KOPT-K1 (cell line): ENCODE results near the gene GTPBP6.
"Not testable (repeated sequence)": the region's sequence is repeated elsewhere in the genome, so short reads cannot be mapped to it uniquely, and the experiment has no call there.

Experiments used
- H3K27ac ChIP-seq: fragments of 200-600 bp; sonication (generic); 2 replicates; pipeline ENCODE4 v1.5.1; 2016; ENCODE audit warnings: antibody characterized with exemption, mild to moderate bottlenecking, low read depth, low read length; ENCODE audit not compliant: poor library complexity, severe bottlenecking
- H3K36me3 ChIP-seq: fragments of 200-600 bp; sonication (generic); 2 replicates; pipeline ENCODE4 v1.5.1; 2017; ENCODE audit warnings: antibody characterized with exemption, mild to moderate bottlenecking, low read length, moderate library complexity; ENCODE audit not compliant: insufficient read depth
- H3K9me3 ChIP-seq: fragments of 200-600 bp; sonication (generic); 2 replicates; pipeline ENCODE4 v1.5.1; 2017; ENCODE audit warnings: antibody characterized with exemption, low read length, mild to moderate bottlenecking; ENCODE audit not compliant: insufficient read depth, poor library complexity, severe bottlenecking

GTPBP6 gene

GRCh38 chrX:355329-356050 is 36.9 kb upstream of the GTPBP6 start:
- H3K27ac ChIP-seq: peak overlapping the region; percentile 94
- peaks cover 72% of the 10 kb centered on the region for H3K36me3 ChIP-seq
- H3K9me3 ChIP-seq: peaks cover 18% of the 10 kb centered on the region

- H3K27ac ChIP-seq: peak overlapping the region; percentile 94
- peaks cover 2% of the 10 kb centered on the region for H3K9me3 ChIP-seq
- peaks cover 72% of the 10 kb centered on the region for H3K36me3 ChIP-seq
Observed at GRCh38 chrX:353566-354535, 35.3 kb upstream of the GTPBP6 start.

- H3K9me3 ChIP-seq: peaks cover 3% of the 10 kb centered on the region
- peaks cover 74% of the 10 kb centered on the region for H3K36me3 ChIP-seq
- no peak overlapping the region for H3K27ac ChIP-seq
Observed at GRCh38 chrX:352582-353314, 34.2 kb upstream of the GTPBP6 start.

GRCh38 chrX:352181-352580 is 33.6 kb upstream of the GTPBP6 start:
- Histone ChIP-seq H3K9me3 (peaks cover 8% of the 10 kb centered on the region), H3K27ac (no peak overlapping the region), H3K36me3 (peaks cover 80% of the 10 kb centered on the region)

- H3K9me3 ChIP-seq: peaks cover 13% of the 10 kb centered on the region
- H3K27ac ChIP-seq: no peak overlapping the region
- H3K36me3 ChIP-seq: peaks cover 85% of the 10 kb centered on the region
Observed at GRCh38 chrX:351736-352135, 33.1 kb upstream of the GTPBP6 start.

- H3K9me3 ChIP-seq: peaks cover 17% of the 10 kb centered on the region
- H3K36me3 ChIP-seq: peaks cover 89% of the 10 kb centered on the region
- H3K27ac ChIP-seq: not testable (repeated sequence)
Observed at GRCh38 chrX:351324-351641, 32.7 kb upstream of the GTPBP6 start.

- H3K36me3 ChIP-seq: peaks cover 89% of the 10 kb centered on the region
- H3K9me3 ChIP-seq: peaks cover 20% of the 10 kb centered on the region
- H3K27ac ChIP-seq: no peak overlapping the region
Observed at GRCh38 chrX:350534-351323, 32.1 kb upstream of the GTPBP6 start.

- Histone ChIP-seq H3K36me3 (peaks cover 88% of the 10 kb centered on the region), H3K27ac (no peak overlapping the region), H3K9me3 (peaks cover 25% of the 10 kb centered on the region)
Observed at GRCh38 chrX:350148-350533, 31.5 kb upstream of the GTPBP6 start.

GRCh38 chrX:349702-350101 is 31.1 kb upstream of the GTPBP6 start:
- H3K27ac ChIP-seq: no peak overlapping the region
- peaks cover 29% of the 10 kb centered on the region for H3K9me3 ChIP-seq
- H3K36me3 ChIP-seq: peaks cover 88% of the 10 kb centered on the region

GRCh38 chrX:349196-349595 is 30.6 kb upstream of the GTPBP6 start:
- H3K9me3 ChIP-seq: peaks cover 34% of the 10 kb centered on the region
- peaks cover 88% of the 10 kb centered on the region for H3K36me3 ChIP-seq
- no peak overlapping the region for H3K27ac ChIP-seq

- Histone ChIP-seq H3K9me3 (peaks cover 41% of the 10 kb centered on the region), H3K27ac (no peak overlapping the region), H3K36me3 (peaks cover 90% of the 10 kb centered on the region)
Observed at GRCh38 chrX:348461-349117, 30.0 kb upstream of the GTPBP6 start.

- H3K36me3 ChIP-seq: peaks cover 82% of the 10 kb centered on the region
Observed at GRCh38 chrX:347351-348117, 28.9 kb upstream of the GTPBP6 start.

GRCh38 chrX:346034-346813 is 27.6 kb upstream of the GTPBP6 start:
- Histone ChIP-seq H3K27ac (no peak overlapping the region), H3K36me3 (peaks cover 79% of the 10 kb centered on the region), H3K9me3 (peaks cover 52% of the 10 kb centered on the region)

More at GRCh38 chrX:347351-348117, 28.9 kb upstream of the GTPBP6 start:
- Histone ChIP-seq H3K27ac (no peak overlapping the region), H3K9me3 (peaks cover 42% of the 10 kb centered on the region)
